Activated T-helper 1 cell treated with anti-CD3 and anti-CD28 coated beads, Interleukin-2, amount 50 U/mL, for 16 hours (primary cell): ENCODE data around the gene NOC2L.
"Not testable (repeated sequence)": the region's sequence is repeated elsewhere in the genome, so short reads cannot be mapped to it uniquely, and the experiment has no call there.

ENCODE experiments used
- DNase-seq, 2 donors: peaks; one replicate each; pipeline ENCODE4 v3.0.0-alpha.2; 2020; ENCODE audit warnings: low read depth in 1 of 2, low spot score in 1 of 2

Gene NOC2L

GRCh38 chr1:994546-994945 lies 35.5 kb upstream of the NOC2L start:
- DNase-seq, result not testable (repeated sequence)

- no peak for DNase-seq
Measured at GRCh38 chr1:993379-993995, 34.4 kb upstream of the NOC2L start.

GRCh38 chr1:992362-992761 lies 33.3 kb upstream of the NOC2L start:
- DNase-seq, result no peak

- no peak for DNase-seq
Measured at GRCh38 chr1:991895-992294, 32.8 kb upstream of the NOC2L start.

GRCh38 chr1:991275-991674 lies 32.2 kb upstream of the NOC2L start:
- not testable (repeated sequence) for DNase-seq

- DNase-seq, result not testable (repeated sequence)
Measured at GRCh38 chr1:988061-988460, 29.0 kb upstream of the NOC2L start.

- no peak for DNase-seq
Measured at GRCh38 chr1:985126-985525, 26.1 kb upstream of the NOC2L start.

GRCh38 chr1:984476-984814 lies 25.4 kb upstream of the NOC2L start:
- DNase-seq, result no peak

- peak; percentile 40 to 42 for DNase-seq
Measured at GRCh38 chr1:983798-984475, 24.9 kb upstream of the NOC2L start.

GRCh38 chr1:982765-983436 lies 23.8 kb upstream of the NOC2L start:
- DNase-seq, result no peak

- no peak for DNase-seq
Measured at GRCh38 chr1:981955-982558, 23.0 kb upstream of the NOC2L start, which contains the start of gene PERM1. PERM1 (minus strand) TSS chr1:982093; CDS start chr1:981029, 1,064 bp downstream.

GRCh38 chr1:981491-981954 lies 22.5 kb upstream of the NOC2L start:
- no peak for DNase-seq

GRCh38 chr1:980602-981395 lies 21.7 kb upstream of the NOC2L start:
- no peak for DNase-seq

GRCh38 chr1:980137-980571 lies 21.1 kb upstream of the NOC2L start:
- DNase-seq, result no peak

GRCh38 chr1:979744-980072 lies 20.7 kb upstream of the NOC2L start:
- DNase-seq, result no peak

- DNase-seq, result no peak
Measured at GRCh38 chr1:978835-979743, 20.0 kb upstream of the NOC2L start.

- no peak for DNase-seq
Measured at GRCh38 chr1:978069-978834, 19.2 kb upstream of the NOC2L start.

- DNase-seq, result not testable (repeated sequence)
Measured at GRCh38 chr1:976791-977190, 17.7 kb upstream of the NOC2L start.

- peak; percentile 30 to 44 for DNase-seq
Measured at GRCh38 chr1:975896-976683, 17.0 kb upstream of the NOC2L start.
